Effector memory CD8-positive, alpha-beta T cell (primary cell): ENCODE data around the gene MXD4.

ENCODE experiments used
- ATAC-seq: fragments of 150-1000 bp; cut with Tn5 transposase; replicated peaks from 2 replicates; pipeline ENCODE4 v1.10.0; 2021; ENCODE audit warnings: mild to moderate bottlenecking, moderate library complexity
- DNase-seq, 3 experiments: peaks; one replicate each; pipeline ENCODE4 v3.0.0; 2021
- H3K27ac Mint-ChIP-seq, 2 donors: one replicate each; pipeline ENCODE4 v1.8.0; 2022; ENCODE audit warnings: mild to moderate bottlenecking in 2 of 2, mixed read lengths in 2 of 2, moderate library complexity in 2 of 2
- H3K27me3 Mint-ChIP-seq, 2 donors: one replicate each; pipeline ENCODE4 v1.8.0; 2022; ENCODE audit warnings: mixed read lengths in 2 of 2
- H3K36me3 Mint-ChIP-seq: one replicate; pipeline ENCODE4 v1.8.0; 2022; ENCODE audit warnings: mild to moderate bottlenecking, moderate library complexity, mixed read lengths; ENCODE audit not compliant: insufficient read depth
- H3K4me1 Mint-ChIP-seq, 2 donors: one replicate each; pipeline ENCODE4 v1.8.0; 2022; ENCODE audit warnings: low read depth in 2 of 2, mixed read lengths in 2 of 2
- H3K4me3 Mint-ChIP-seq, 2 donors: one replicate each; pipeline ENCODE4 v1.8.0; 2022; ENCODE audit warnings: mild to moderate bottlenecking in 2 of 2, mixed read lengths in 2 of 2, moderate library complexity in 2 of 2
- H3K9me3 Mint-ChIP-seq, 2 donors: one replicate each; pipeline ENCODE4 v1.8.0; 2022; ENCODE audit warnings: mixed read lengths in 2 of 2

MXD4 gene

GRCh38 chr4:2260344-2261109 lies 1.4 kb downstream of the MXD4 start:
- H3K27ac Mint-ChIP-seq = peak overlapping the region; percentile 35 to 82

GRCh38 chr4:2259541-2260343 lies 2.2 kb downstream of the MXD4 start:
- H3K9me3 Mint-ChIP-seq = no peaks in the 10 kb centered on the region
- H3K36me3 Mint-ChIP-seq = peaks cover 76% of the 10 kb centered on the region
- DNase-seq (no peak), ATAC-seq (no peak)
- peak overlapping the region in 1 of 2 donors; percentile 82 for H3K27ac Mint-ChIP-seq
- no peaks in the 10 kb centered on the region for H3K27me3 Mint-ChIP-seq
- peaks cover 10 to 13% of the 10 kb centered on the region in 2 donors for H3K4me1 Mint-ChIP-seq
- peak overlapping the region; percentile 72 for H3K4me3 Mint-ChIP-seq

More at GRCh38 chr4:2260344-2261109, 1.4 kb downstream of the MXD4 start:
- H3K9me3 Mint-ChIP-seq = no peaks in the 10 kb centered on the region
- peaks cover 72% of the 10 kb centered on the region for H3K36me3 Mint-ChIP-seq
- peaks cover 6 to 10% of the 10 kb centered on the region in 2 donors for H3K4me1 Mint-ChIP-seq
- peak overlapping the region; percentile 72 for H3K4me3 Mint-ChIP-seq
- DNase-seq (no peak), ATAC-seq (no peak)
- no peaks in the 10 kb centered on the region for H3K27me3 Mint-ChIP-seq

- Mint-ChIP-seq H3K4me3 (peak overlapping the region; percentile 31 to 72), H3K27me3 (no peaks in the 10 kb centered on the region), H3K27ac (peak overlapping the region in 1 of 2 donors; percentile 29), H3K4me1 (peaks cover 16 to 17% of the 10 kb centered on the region in 2 donors), H3K9me3 (no peaks in the 10 kb centered on the region), H3K36me3 (peaks cover 80% of the 10 kb centered on the region)
- DNase-seq = no peak
- no peak for ATAC-seq
Observed at GRCh38 chr4:2259036-2259540, 2.8 kb downstream of the MXD4 start.

- Mint-ChIP-seq H3K4me1 (peaks cover 16 to 17% of the 10 kb centered on the region in 2 donors), H3K4me3 (peak overlapping the region in 1 of 2 donors; percentile 53), H3K36me3 (peaks cover 86% of the 10 kb centered on the region), H3K27me3 (no peaks in the 10 kb centered on the region), H3K9me3 (no peaks in the 10 kb centered on the region), H3K27ac (peak overlapping the region in 1 of 2 donors; percentile 65)
- ATAC-seq = no peak
- no peak for DNase-seq
Observed at GRCh38 chr4:2258091-2259035, 3.5 kb downstream of the MXD4 start.

DNA sequence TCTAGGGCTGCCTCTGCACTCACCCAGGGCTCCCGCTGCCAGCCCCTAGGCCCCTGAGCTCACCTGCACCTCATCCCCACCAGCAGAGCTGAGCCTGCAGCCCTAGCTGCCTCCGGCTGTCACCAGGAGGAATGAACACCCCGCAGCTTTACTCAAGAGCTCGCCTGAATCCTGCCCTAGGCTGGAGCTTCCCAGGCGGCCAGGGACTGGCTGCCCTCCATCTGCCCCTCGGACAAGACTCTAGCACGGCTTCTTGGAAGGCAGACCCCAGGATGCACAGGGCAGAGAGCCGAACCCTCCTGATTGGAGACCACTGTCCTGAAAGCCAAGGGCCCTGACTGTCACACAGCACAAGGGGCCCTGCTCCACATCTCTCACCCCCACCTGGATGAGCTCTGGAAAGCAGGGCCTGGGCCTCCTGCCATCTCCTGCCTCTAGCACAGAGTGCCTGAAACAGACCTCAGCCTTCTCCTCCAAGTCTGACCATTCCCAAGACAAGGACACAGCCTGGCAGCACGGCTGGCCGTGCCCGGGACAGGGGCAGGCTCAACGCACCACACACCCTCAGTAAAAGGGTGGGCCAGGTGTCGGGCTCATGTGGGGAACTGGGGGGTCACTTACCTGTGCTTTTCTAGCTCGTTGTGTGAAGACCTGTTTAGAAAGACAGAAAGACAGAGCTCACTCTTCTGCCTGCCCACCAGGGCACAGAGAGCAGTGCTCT lies 4.4 kb downstream of the MXD4 start:
- no peak for ATAC-seq
- no peak for DNase-seq
- Mint-ChIP-seq H3K4me3 (peak overlapping the region in 1 of 2 donors; percentile 53), H3K9me3 (no peaks in the 10 kb centered on the region), H3K36me3 (peaks cover 88% of the 10 kb centered on the region), H3K4me1 (peaks cover 16 to 17% of the 10 kb centered on the region in 2 donors), H3K27ac (peak overlapping the region in 1 of 2 donors; percentile 93), H3K27me3 (no peaks in the 10 kb centered on the region)

- Mint-ChIP-seq H3K4me1 (peaks cover 16 to 17% of the 10 kb centered on the region in 2 donors), H3K9me3 (no peaks in the 10 kb centered on the region), H3K27me3 (no peaks in the 10 kb centered on the region), H3K36me3 (peaks cover 89% of the 10 kb centered on the region), H3K27ac (peak overlapping the region in 1 of 2 donors; percentile 93), H3K4me3 (no peak overlapping the region)
- DNase-seq (no peak), ATAC-seq (no peak)
Observed at GRCh38 chr4:2256781-2257191, 5.1 kb downstream of the MXD4 start.

DNA sequence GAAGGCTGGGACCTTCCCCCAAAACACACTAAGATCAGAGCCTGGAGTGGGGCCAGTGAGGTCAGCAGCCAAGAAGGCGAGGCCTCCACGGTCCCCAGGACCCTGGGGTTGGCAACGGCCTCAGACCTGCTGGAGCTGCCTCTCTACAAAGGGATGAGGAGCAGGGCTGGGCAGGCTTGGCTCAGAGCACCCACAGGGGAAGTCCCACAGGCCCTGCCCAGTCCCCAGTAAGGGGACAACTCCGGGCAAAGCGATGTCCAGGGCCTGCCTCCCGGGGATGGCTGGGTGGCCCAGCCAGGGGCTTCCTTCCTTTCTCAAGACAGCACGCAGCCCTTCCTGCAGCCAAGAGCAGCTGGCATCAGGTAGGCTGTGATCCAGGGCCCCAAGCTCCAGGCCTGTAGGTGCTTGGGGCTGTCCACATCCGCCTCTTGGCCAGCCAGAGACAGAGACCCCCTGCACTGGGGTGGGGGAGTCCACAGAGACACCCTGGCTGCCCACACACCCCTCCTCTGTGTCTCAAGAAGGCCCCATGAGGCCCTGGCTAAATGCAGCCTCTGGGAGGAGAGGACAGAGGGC lies 5.7 kb downstream of the MXD4 start:
- DNase-seq (no peak), ATAC-seq (no peak)
- peaks cover 16 to 19% of the 10 kb centered on the region in 2 donors for H3K4me1 Mint-ChIP-seq
- H3K4me3 Mint-ChIP-seq = peak overlapping the region in 1 of 2 donors; percentile 10
- H3K27me3 Mint-ChIP-seq = no peaks in the 10 kb centered on the region
- peaks cover 94% of the 10 kb centered on the region for H3K36me3 Mint-ChIP-seq
- H3K9me3 Mint-ChIP-seq = no peaks in the 10 kb centered on the region
- peak overlapping the region in 1 of 2 donors; percentile 93 for H3K27ac Mint-ChIP-seq

DNA sequence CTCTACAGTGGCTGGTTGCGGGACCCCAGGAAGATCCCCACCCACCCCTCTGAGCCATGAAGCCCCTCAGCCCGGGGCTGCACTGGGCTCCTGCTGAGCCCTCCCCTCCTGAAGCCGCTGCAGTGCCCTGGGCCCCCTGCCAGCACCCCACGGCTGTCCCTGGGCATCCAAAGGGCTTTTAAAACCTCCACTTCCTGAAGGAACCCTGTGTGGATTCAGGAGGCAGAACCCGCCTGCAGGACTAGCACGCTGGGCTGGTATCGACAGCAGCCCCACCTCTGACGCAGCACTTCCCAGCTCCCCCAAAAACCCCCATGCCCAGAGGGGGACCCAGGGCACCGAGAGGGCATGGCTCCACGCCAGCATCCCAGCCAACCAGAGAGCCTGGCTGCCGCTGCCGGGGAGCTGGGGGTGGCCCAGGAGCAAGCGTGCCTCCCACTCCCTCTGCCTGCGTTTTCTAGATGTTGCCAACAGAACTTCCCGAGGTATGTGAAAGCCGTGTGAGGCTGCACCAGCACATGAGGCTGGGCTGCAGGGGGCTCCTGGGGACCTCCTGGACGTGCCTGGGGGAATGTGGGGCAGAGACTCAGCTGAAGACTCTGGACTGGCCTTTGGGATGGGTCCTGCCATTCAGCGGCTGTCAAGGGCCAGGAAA lies 6.3 kb downstream of the MXD4 start:
- Mint-ChIP-seq H3K4me3 (no peak overlapping the region), H3K27me3 (no peaks in the 10 kb centered on the region)
- ATAC-seq = no peak

DNA sequence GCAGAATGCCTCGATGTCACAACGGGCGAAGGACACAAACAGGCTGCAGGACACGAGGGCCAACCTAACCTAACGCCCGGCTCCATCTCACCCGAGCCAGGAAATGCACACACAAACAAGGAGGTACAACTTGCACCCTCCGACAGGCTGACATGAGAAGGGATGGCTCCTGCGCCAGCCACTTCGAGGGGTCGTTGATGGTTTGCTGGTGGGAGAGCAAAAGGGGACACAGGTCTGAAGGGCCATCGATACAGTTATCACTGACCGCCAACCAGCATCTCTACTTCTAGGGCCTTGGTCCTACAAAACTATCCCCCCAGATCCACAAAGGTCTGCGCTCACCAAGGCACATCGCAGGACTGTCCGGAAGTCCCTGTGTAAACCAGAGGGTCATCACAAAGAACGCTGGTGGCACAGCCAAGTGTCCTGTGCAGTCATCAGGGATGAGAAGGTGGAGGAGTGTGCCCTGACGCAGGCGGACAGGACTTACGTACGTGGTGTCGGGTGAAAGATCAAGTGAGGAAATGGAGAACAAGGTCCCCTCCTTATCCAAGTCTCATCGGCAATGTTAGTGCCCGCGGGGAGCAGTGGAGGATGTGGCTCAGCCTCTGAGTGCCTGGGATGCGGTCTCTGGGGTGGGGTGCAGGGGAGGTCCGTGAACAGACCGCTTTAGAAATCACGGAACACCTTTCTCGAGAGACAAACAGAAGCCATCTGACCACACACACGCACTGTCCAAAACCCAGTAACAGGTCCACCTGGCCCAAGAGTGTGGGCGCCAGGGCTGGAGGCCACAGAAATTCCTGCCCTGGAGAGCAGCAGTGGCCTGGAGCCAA lies 7.0 kb downstream of the MXD4 start:
- Mint-ChIP-seq H3K9me3 (no peaks in the 10 kb centered on the region), H3K27me3 (no peaks in the 10 kb centered on the region), H3K4me1 (peaks cover 16 to 19% of the 10 kb centered on the region in 2 donors), H3K36me3 (peaks cover 96% of the 10 kb centered on the region), H3K4me3 (peak overlapping the region in 1 of 2 donors; percentile 33), H3K27ac (peak overlapping the region; percentile 76 to 93)
- no peak for ATAC-seq
- DNase-seq = no peak

More for the DNA sequence above, 6.3 kb downstream of the MXD4 start:
- H3K9me3 Mint-ChIP-seq = no peaks in the 10 kb centered on the region
- peaks cover 16 to 19% of the 10 kb centered on the region in 2 donors for H3K4me1 Mint-ChIP-seq
- no peak for DNase-seq
- H3K36me3 Mint-ChIP-seq = peaks cover 93% of the 10 kb centered on the region
- peak overlapping the region in 1 of 2 donors; percentile 93 for H3K27ac Mint-ChIP-seq

- H3K4me3 Mint-ChIP-seq = peak overlapping the region in 1 of 2 donors; percentile 19
- H3K4me1 Mint-ChIP-seq = peaks cover 16% of the 10 kb centered on the region in 2 donors
- H3K36me3 Mint-ChIP-seq = peaks cover 96% of the 10 kb centered on the region
- no peak for DNase-seq
- H3K9me3 Mint-ChIP-seq = no peaks in the 10 kb centered on the region
- H3K27me3 Mint-ChIP-seq = no peaks in the 10 kb centered on the region
- H3K27ac Mint-ChIP-seq = peak overlapping the region; percentile 76 to 93
- no peak for ATAC-seq
Observed at GRCh38 chr4:2253160-2254084, 8.5 kb downstream of the MXD4 start.
